Measurements from ENCODE around the gene CA10. TPM values are rescaled to one million over a fixed set of nuclear protein-coding genes. Genes with fewer than 3 reads are reported as not detected.

The CA10 gene
- polyA plus RNA-seq, 1 donor from 2014 or later: 6.2 TPM

DNA sequence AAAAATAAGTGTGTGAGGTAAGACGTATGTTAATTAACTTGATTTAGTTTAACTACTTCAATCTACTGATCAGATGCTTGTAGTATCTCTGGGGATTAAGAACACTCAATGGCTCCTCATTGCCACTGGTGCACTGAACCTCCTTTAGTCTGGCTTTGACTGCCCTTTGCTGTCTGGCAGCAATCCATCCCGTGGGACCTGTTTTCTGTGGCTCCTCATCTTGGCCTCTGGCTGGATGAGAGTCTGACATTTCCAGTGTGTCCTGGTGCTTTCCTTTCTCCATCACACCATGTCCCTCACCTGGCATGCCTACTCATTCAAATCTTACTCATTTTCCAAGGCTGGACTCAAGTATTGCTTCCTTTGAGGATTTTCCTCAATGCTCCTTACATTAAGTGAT, 212.2 kb downstream of the CA10 start:
- TF ChIP-seq TAF1 (IDR thresholded peaks at IDR 0.05; ENCODE audit: low read depth) (no peak), RAD21 (conservative IDR thresholded peaks at IDR 0.05) (no peak), POLR2AphosphoS5 (IDR thresholded peaks at IDR 0.05) (no peak), EZH2 (IDR thresholded peaks at IDR 0.05; ENCODE audit: borderline replicate concordance, insufficient read depth, low read length, poor library complexity, severe bottlenecking) (no peak), MXI1 (conservative IDR thresholded peaks at IDR 0.05; ENCODE audit: poor library complexity, severe bottlenecking) (no peak), SMC3 (conservative IDR thresholded peaks at IDR 0.05; ENCODE audit: poor library complexity) (no peak), EP300 (conservative IDR thresholded peaks at IDR 0.05; ENCODE audit: poor library complexity, severe bottlenecking) (no peak)
- TF ChIP-seq, protein P1, sequence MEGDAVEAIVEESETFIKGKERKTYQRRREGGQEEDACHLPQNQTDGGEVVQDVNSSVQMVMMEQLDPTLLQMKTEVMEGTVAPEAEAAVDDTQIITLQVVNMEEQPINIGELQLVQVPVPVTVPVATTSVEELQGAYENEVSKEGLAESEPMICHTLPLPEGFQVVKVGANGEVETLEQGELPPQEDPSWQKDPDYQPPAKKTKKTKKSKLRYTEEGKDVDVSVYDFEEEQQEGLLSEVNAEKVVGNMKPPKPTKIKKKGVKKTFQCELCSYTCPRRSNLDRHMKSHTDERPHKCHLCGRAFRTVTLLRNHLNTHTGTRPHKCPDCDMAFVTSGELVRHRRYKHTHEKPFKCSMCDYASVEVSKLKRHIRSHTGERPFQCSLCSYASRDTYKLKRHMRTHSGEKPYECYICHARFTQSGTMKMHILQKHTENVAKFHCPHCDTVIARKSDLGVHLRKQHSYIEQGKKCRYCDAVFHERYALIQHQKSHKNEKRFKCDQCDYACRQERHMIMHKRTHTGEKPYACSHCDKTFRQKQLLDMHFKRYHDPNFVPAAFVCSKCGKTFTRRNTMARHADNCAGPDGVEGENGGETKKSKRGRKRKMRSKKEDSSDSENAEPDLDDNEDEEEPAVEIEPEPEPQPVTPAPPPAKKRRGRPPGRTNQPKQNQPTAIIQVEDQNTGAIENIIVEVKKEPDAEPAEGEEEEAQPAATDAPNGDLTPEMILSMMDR (IDR thresholded peaks at IDR 0.05; ENCODE audit: poor library complexity, severe bottlenecking): no peak
- TF ChIP-seq, protein P2, sequence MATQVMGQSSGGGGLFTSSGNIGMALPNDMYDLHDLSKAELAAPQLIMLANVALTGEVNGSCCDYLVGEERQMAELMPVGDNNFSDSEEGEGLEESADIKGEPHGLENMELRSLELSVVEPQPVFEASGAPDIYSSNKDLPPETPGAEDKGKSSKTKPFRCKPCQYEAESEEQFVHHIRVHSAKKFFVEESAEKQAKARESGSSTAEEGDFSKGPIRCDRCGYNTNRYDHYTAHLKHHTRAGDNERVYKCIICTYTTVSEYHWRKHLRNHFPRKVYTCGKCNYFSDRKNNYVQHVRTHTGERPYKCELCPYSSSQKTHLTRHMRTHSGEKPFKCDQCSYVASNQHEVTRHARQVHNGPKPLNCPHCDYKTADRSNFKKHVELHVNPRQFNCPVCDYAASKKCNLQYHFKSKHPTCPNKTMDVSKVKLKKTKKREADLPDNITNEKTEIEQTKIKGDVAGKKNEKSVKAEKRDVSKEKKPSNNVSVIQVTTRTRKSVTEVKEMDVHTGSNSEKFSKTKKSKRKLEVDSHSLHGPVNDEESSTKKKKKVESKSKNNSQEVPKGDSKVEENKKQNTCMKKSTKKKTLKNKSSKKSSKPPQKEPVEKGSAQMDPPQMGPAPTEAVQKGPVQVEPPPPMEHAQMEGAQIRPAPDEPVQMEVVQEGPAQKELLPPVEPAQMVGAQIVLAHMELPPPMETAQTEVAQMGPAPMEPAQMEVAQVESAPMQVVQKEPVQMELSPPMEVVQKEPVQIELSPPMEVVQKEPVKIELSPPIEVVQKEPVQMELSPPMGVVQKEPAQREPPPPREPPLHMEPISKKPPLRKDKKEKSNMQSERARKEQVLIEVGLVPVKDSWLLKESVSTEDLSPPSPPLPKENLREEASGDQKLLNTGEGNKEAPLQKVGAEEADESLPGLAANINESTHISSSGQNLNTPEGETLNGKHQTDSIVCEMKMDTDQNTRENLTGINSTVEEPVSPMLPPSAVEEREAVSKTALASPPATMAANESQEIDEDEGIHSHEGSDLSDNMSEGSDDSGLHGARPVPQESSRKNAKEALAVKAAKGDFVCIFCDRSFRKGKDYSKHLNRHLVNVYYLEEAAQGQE (IDR thresholded peaks at IDR 0.05; ENCODE audit: borderline replicate concordance): no peak
- Histone ChIP-seq H2AFZ (ENCODE audit: low read depth, low read length) (no peak overlapping the region), H3K27ac (ENCODE audit: low read length) (no peak overlapping the region), H3F3A (ENCODE audit: insufficient read depth, low read length, poor library complexity, severe bottlenecking) (no peaks in the 10 kb centered on the region), H3K9ac (ENCODE audit: low read length) (no peak overlapping the region), H3K9me3 (ENCODE audit: low read length) (no peaks in the 10 kb centered on the region), H3K36me3 (ENCODE audit: insufficient read depth, low read length) (no peaks in the 10 kb centered on the region), H3K9me2 (ENCODE audit: insufficient read depth, low read length) (no peaks in the 10 kb centered on the region), H4K20me1 (ENCODE audit: insufficient read depth) (no peaks in the 10 kb centered on the region), H3K4me2 (ENCODE audit: low read length) (no peak overlapping the region), H3K79me2 (replicated peaks; ENCODE audit: insufficient read depth, low read length) (no peaks in the 10 kb centered on the region), H3K4me3 (ENCODE audit: low read length) (no peak overlapping the region), H3K27me3 (ENCODE audit: insufficient read depth, low read depth, low read length) (no peaks in the 10 kb centered on the region)

DNA sequence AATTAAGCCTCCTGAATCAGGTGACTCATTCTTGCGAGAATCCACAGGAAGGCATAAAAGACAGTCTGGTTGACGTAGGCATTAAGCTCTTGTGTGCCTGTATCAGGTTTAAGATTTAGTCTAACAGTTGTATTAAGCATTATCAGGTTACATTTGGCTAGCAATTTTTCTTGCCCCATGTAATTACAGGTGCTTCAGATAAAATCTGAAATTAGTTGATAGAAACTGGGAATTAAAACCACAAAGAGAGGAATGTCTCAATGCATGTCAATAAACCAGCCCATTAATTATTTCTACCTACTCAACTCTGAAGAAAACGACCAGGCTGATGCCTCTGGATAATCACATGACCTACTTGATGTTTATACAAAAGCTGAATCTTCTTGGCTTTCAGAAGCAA, 217.2 kb downstream of the CA10 start:
- H2AFZ ChIP-seq (ENCODE audit: low read depth, low read length): no peak overlapping the region
- no peak overlapping the region for H3K4me2 ChIP-seq (ENCODE audit: low read length)
- no peaks in the 10 kb centered on the region for H3K9me3 ChIP-seq (ENCODE audit: low read length)
- no peaks in the 10 kb centered on the region for H3K9me2 ChIP-seq (ENCODE audit: insufficient read depth, low read length)
- no peaks in the 10 kb centered on the region for H3K36me3 ChIP-seq (ENCODE audit: insufficient read depth, low read length)
- H4K20me1 ChIP-seq (ENCODE audit: insufficient read depth): no peaks in the 10 kb centered on the region
- H3F3A ChIP-seq (ENCODE audit: insufficient read depth, low read length, poor library complexity, severe bottlenecking): no peaks in the 10 kb centered on the region
- TF ChIP-seq SMC3 (conservative IDR thresholded peaks at IDR 0.05; ENCODE audit: poor library complexity) (no peak), TAF1 (IDR thresholded peaks at IDR 0.05; ENCODE audit: low read depth) (no peak), EZH2 (IDR thresholded peaks at IDR 0.05; ENCODE audit: borderline replicate concordance, insufficient read depth, low read length, poor library complexity, severe bottlenecking) (no peak), EP300 (conservative IDR thresholded peaks at IDR 0.05; ENCODE audit: poor library complexity, severe bottlenecking) (no peak), RAD21 (conservative IDR thresholded peaks at IDR 0.05) (no peak), POLR2AphosphoS5 (IDR thresholded peaks at IDR 0.05) (no peak), MXI1 (conservative IDR thresholded peaks at IDR 0.05; ENCODE audit: poor library complexity, severe bottlenecking) (no peak)
- TF ChIP-seq, protein P2 (IDR thresholded peaks at IDR 0.05; ENCODE audit: borderline replicate concordance): no peak
- TF ChIP-seq, protein P1 (IDR thresholded peaks at IDR 0.05; ENCODE audit: poor library complexity, severe bottlenecking): no peak
- H3K27ac ChIP-seq (ENCODE audit: low read length): no peak overlapping the region
- H3K9ac ChIP-seq (ENCODE audit: low read length): no peak overlapping the region
- no peaks in the 10 kb centered on the region for H3K27me3 ChIP-seq (ENCODE audit: insufficient read depth, low read depth, low read length)
- no peak overlapping the region for H3K4me3 ChIP-seq (ENCODE audit: low read length)
- no peaks in the 10 kb centered on the region for H3K79me2 ChIP-seq (replicated peaks; ENCODE audit: insufficient read depth, low read length)
